Small intestine (tissue), 7 donors: ENCODE data around the gene PHF21A. TPM values are rescaled to one million over a fixed set of nuclear protein-coding genes. Genes with fewer than 3 reads are reported as not detected.
A peak's percentile ranks its signal among the peaks of the same experiment; 100 is the strongest.

Experiments
- DNase-seq, 2 donors: peaks; one replicate each; pipeline versions ENCODE4 v3.0.0 to v3.0.0-alpha.2; 2013
- FAIRE-seq: peaks from 2 replicates; lab custom pipeline; 2012; peaks lifted over from hg19 to GRCh38; lab: Jason Lieb, UNC
- H3K27ac ChIP-seq, 3 donors: one replicate each; pipeline ENCODE4 v1.5.1; 2013; ENCODE audit warnings: low read length in 2 of 3, mild to moderate bottlenecking in 2 of 3, control low read depth in 1 of 3, inconsistent platforms in 1 of 3, low read depth in 1 of 3, moderate library complexity in 1 of 3
- H3K27me3 ChIP-seq, 3 donors: one replicate each; pipeline ENCODE4 v1.6.1; 2013; ENCODE audit warnings: low read length in 3 of 3, inconsistent platforms in 1 of 3; ENCODE audit not compliant: control insufficient read depth in 3 of 3, insufficient read depth in 3 of 3
- H3K36me3 ChIP-seq, 3 donors: one replicate each; pipeline ENCODE4 v1.6.1; 2013; ENCODE audit warnings: low read length in 3 of 3, inconsistent platforms in 1 of 3, low read depth in 1 of 3, mild to moderate bottlenecking in 1 of 3, moderate library complexity in 1 of 3; ENCODE audit not compliant: control insufficient read depth in 3 of 3, insufficient read depth in 2 of 3
- H3K4me1 ChIP-seq, 3 donors: one replicate each; pipeline ENCODE4 v1.6.1; 2013; ENCODE audit warnings: low read length in 2 of 3, inconsistent platforms in 1 of 3, low read depth in 1 of 3, mild to moderate bottlenecking in 1 of 3, moderate library complexity in 1 of 3; ENCODE audit not compliant: control insufficient read depth in 3 of 3, insufficient read depth in 2 of 3
- H3K4me3 ChIP-seq, 3 donors: one replicate each; pipeline ENCODE4 v1.5.1; 2013; ENCODE audit warnings: low read length in 3 of 3, control low read depth in 1 of 3, inconsistent platforms in 1 of 3, low read depth in 1 of 3, mild to moderate bottlenecking in 1 of 3, moderate library complexity in 1 of 3
- H3K9me3 ChIP-seq, 2 donors: one replicate each; pipeline ENCODE4 v1.6.1; 2013; ENCODE audit warnings: low read depth in 1 of 2, low read length in 1 of 2; ENCODE audit not compliant: control insufficient read depth in 2 of 2, insufficient read depth in 1 of 2
- WGBS, 3 donors: extraction: QIAGEN DNeasy Blood & Tissue Kit; methylation state at CpG; one replicate each; pipeline ENCODE4 v1.1.7; 2013; 5-methylcytosine and 5-hydroxymethylcytosine counted together
- polyA plus RNA-seq, 4 donors: library from polyadenylated mRNA; stranded (reverse) in 3 of 4; unstranded in 1 of 4; fragments of 200-250 nt in 3 of 4; fragments of 120-200 nt in 1 of 4; gene quantifications; one replicate each; pipeline versions ENCODE4 v1.2.1 to v1.2.3, GENCODE V29; 2013
- donor health status: healthy with polysubstance abuse.
- donor health status: control.
- donor health status: control.
- donor health status: Bipolar disorder and iron deficiency.
- donor health status: healthy.

PHF21A gene
- polyA plus RNA-seq, 4 donors: 4.9 to 22.6 (median 7.7) TPM

GRCh38 chr11:45974806-45975205, 146.4 kb downstream of the PHF21A start:
- Histone ChIP-seq H3K4me3 (no peak overlapping the region), H3K4me1 (no peaks in the 10 kb centered on the region), H3K9me3 (no peaks in the 10 kb centered on the region), H3K27ac (no peak overlapping the region), H3K27me3 (no peaks in the 10 kb centered on the region), H3K36me3 (peaks cover 3 to 14% (median 4%) of the 10 kb centered on the region in 3 donors)
- FAIRE-seq (no peak), DNase-seq (no peak)
- 98 to 100% (median 100%) methylated on average over 1 of the region's 1 CpG for WGBS, 3 donors

- H3K9me3 ChIP-seq: no peaks in the 10 kb centered on the region
- H3K27me3 ChIP-seq: no peaks in the 10 kb centered on the region
- no peaks in the 10 kb centered on the region for H3K4me1 ChIP-seq
- H3K36me3 ChIP-seq: peaks cover 3 to 12% (median 4%) of the 10 kb centered on the region in 3 donors
- DNase-seq (no peak), FAIRE-seq (no peak)
- no peak overlapping the region for H3K4me3 ChIP-seq
- H3K27ac ChIP-seq: no peak overlapping the region
- WGBS, 3 donors: 88 to 97% (median 92%) methylated on average over 4 of the region's 4 CpGs
Measured at GRCh38 chr11:45973601-45974000, 147.7 kb downstream of the PHF21A start.

DNA sequence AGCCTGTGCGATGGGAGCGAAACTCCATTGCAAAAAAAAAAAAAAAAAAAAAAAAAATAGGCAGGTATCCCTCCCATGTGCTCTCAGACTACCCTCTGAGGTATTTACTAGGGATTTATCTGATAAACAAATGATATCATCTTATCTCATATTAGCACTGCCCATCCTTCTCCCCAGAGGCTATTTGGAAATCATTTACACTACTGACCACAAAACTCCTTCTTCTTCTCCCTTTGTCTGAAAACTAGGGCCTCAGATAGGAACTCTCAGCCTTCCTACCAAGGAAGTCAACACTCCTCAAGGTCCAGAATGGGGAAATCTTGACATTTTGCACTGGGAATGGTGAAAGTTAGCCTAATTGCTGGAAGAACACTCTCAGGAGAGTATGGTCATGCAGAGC, 152.4 kb downstream of the PHF21A start:
- DNase-seq (no peak), FAIRE-seq (no peak)
- no peak overlapping the region for H3K27ac ChIP-seq
- no peaks in the 10 kb centered on the region for H3K9me3 ChIP-seq
- no peak overlapping the region for H3K4me3 ChIP-seq
- H3K36me3 ChIP-seq: peaks cover 3 to 29% (median 14%) of the 10 kb centered on the region in 3 donors
- no peaks in the 10 kb centered on the region for H3K4me1 ChIP-seq
- 100% methylated on average over 2 of the region's 2 CpGs for WGBS, 3 donors
- H3K27me3 ChIP-seq: no peaks in the 10 kb centered on the region

- no peak for FAIRE-seq
- WGBS, 3 donors: 80 to 96% (median 93%) methylated on average over 2 of the region's 2 CpGs
- H3K27me3 ChIP-seq: no peaks in the 10 kb centered on the region
- H3K36me3 ChIP-seq: peaks cover 5 to 31% (median 14%) of the 10 kb centered on the region in 3 donors
- no peak for DNase-seq
- H3K4me3 ChIP-seq: no peak overlapping the region
- H3K9me3 ChIP-seq: no peaks in the 10 kb centered on the region
- H3K27ac ChIP-seq: no peak overlapping the region
- no peaks in the 10 kb centered on the region for H3K4me1 ChIP-seq
Measured at GRCh38 chr11:45967506-45967905, 153.7 kb downstream of the PHF21A start.

GRCh38 chr11:45964911-45965389, 156.3 kb downstream of the PHF21A start:
- WGBS, 3 donors: 23 to 29% (median 28%) methylated on average over 9 of the region's 9 CpGs
- H3K27ac ChIP-seq: no peak overlapping the region
- FAIRE-seq (no peak), DNase-seq (peak; percentile 67 to 82)
- H3K36me3 ChIP-seq: peaks cover 3 to 29% (median 10%) of the 10 kb centered on the region in 3 donors
- H3K4me3 ChIP-seq: no peak overlapping the region
- H3K9me3 ChIP-seq: no peaks in the 10 kb centered on the region
- H3K27me3 ChIP-seq: no peaks in the 10 kb centered on the region
- no peaks in the 10 kb centered on the region for H3K4me1 ChIP-seq

DNA sequence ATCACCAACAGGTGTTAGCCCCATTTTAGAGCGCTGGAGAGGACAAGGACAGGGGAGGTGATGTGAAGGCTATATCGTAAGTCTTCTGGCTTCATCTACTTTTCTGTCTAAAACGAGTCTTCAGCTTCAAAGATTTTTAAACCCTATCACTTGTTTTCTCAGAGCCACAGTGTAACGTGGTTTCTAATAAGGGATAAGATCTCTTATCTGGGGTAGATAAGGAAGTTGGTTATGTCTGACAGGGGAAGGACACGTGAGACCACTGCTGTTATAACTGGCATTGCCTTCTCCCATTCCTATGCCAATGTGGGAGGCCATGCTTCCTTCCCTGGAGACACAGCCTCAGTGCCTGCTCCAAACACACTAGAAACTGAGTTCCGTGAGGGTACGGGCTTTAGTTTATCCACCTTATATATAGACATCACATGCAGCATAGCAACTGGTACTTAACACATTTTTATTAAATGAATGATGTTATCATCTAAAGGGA, 159.5 kb downstream of the PHF21A start:
- H3K4me1 ChIP-seq: no peaks in the 10 kb centered on the region
- H3K36me3 ChIP-seq: peaks cover 2 to 18% (median 4%) of the 10 kb centered on the region in 3 donors
- DNase-seq (no peak), FAIRE-seq (no peak)
- H3K27me3 ChIP-seq: no peaks in the 10 kb centered on the region
- no peak overlapping the region for H3K4me3 ChIP-seq
- 80% methylated on average over 7 of the region's 7 CpGs for WGBS, 3 donors
- no peak overlapping the region for H3K27ac ChIP-seq
- peaks cover 0 to 3% of the 10 kb centered on the region in 2 donors for H3K9me3 ChIP-seq

- no peaks in the 10 kb centered on the region for H3K27me3 ChIP-seq
- DNase-seq (no peak), FAIRE-seq (no peak)
- H3K36me3 ChIP-seq: peaks cover 2 to 16% (median 2%) of the 10 kb centered on the region in 3 donors
- H3K4me1 ChIP-seq: no peaks in the 10 kb centered on the region
- no peak overlapping the region for H3K27ac ChIP-seq
- peaks cover 0 to 3% of the 10 kb centered on the region in 2 donors for H3K9me3 ChIP-seq
- H3K4me3 ChIP-seq: no peak overlapping the region
- 76 to 94% (median 89%) methylated on average over 4 of the region's 4 CpGs for WGBS, 3 donors
Measured at GRCh38 chr11:45960387-45961095, 160.7 kb downstream of the PHF21A start.

- no peak for FAIRE-seq
- H3K4me1 ChIP-seq: no peaks in the 10 kb centered on the region
- DNase-seq: no peak
- no peak overlapping the region for H3K4me3 ChIP-seq
- H3K27ac ChIP-seq: no peak overlapping the region
- peaks cover 2 to 12% (median 2%) of the 10 kb centered on the region in 3 donors for H3K36me3 ChIP-seq
- 88 to 100% (median 96%) methylated on average over 1 of the region's 1 CpG for WGBS, 3 donors
- no peaks in the 10 kb centered on the region for H3K27me3 ChIP-seq
- peaks cover 0 to 3% of the 10 kb centered on the region in 2 donors for H3K9me3 ChIP-seq
Measured at GRCh38 chr11:45959851-45960250, 161.4 kb downstream of the PHF21A start.
